Loucy (cell line): ENCODE data around the gene THAP4.

ENCODE experiments used
- CTCF ChIP-seq: fragments of 200-600 bp; sonication (generic); conservative IDR thresholded peaks from 2 replicates; pipeline ENCODE4 v1.5.1; 2014; ENCODE audit warnings: mild to moderate bottlenecking, antibody characterized with exemption, low read length
- EZH2phosphoT487 ChIP-seq: fragments of 200-600 bp; IDR thresholded peaks from 2 replicates; pipeline ENCODE4 v1.6.1; 2018; ENCODE audit warnings: antibody characterized with exemption, mild to moderate bottlenecking, moderate library complexity, borderline replicate concordance

- TF ChIP-seq CTCF (no peak), EZH2phosphoT487 (no peak)
Measured at GRCh38 chr2:241597561-241597960, 39.4 kb downstream of the THAP4 start.
